SU-DHL-6 (cell line): ENCODE data around the gene UCP2.

Source experiments
- EZH2phosphoT487 ChIP-seq: fragments of 200-600 bp; sonication (generic), shearing (Covaris generic); conservative IDR thresholded peaks from 2 replicates; pipeline ENCODE4 v1.6.1; 2018; ENCODE audit warnings: mild to moderate bottlenecking, antibody characterized with exemption, low read length, moderate library complexity, mixed read lengths
- TF ChIP-seq, protein P1 (sequence below): fragments of 200-600 bp; sonication (generic); IDR thresholded peaks from one replicate; pipeline ENCODE4 v1.5.1; 2017; ENCODE audit warnings: antibody characterized with exemption, mild to moderate bottlenecking, low read length, moderate library complexity; ENCODE audit not compliant: insufficient read depth, poor library complexity, severe bottlenecking

DNA sequence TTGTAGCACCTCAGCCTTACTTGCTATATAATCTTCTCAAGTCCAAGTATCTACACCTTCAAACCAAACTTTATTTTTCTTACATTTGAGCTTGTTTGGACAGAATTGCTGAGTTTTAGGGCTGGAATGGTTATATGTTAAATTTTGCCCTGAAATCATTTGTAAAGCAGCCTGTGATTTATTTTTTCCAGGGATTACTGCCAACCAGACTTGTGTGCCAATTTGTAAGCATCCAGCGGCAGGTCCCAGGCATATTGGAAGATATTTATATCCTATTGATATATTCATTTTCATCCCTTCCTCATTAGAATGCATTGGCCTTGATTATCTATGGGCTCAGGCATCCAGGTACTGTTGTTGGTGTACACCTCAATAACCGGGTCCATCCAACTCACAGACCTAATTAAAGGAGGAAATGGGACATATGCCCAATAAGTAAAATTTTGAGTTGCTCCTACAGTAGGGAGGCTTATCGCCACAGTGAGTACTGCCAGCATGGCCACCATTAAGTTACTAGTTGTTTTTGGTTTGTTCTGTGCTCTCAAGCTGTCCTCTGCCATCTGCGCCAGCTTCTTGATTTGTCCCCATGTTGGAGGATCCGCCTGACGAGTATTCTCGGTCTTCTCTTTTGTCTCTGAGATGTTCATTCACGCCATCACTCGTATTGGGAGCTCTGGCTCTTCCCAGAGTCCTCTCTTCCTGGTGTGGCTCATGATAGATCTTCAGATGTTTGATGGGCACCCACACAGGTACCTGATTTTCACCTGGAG, 41.7 kb downstream of the UCP2 start:
- TF ChIP-seq, protein P1, sequence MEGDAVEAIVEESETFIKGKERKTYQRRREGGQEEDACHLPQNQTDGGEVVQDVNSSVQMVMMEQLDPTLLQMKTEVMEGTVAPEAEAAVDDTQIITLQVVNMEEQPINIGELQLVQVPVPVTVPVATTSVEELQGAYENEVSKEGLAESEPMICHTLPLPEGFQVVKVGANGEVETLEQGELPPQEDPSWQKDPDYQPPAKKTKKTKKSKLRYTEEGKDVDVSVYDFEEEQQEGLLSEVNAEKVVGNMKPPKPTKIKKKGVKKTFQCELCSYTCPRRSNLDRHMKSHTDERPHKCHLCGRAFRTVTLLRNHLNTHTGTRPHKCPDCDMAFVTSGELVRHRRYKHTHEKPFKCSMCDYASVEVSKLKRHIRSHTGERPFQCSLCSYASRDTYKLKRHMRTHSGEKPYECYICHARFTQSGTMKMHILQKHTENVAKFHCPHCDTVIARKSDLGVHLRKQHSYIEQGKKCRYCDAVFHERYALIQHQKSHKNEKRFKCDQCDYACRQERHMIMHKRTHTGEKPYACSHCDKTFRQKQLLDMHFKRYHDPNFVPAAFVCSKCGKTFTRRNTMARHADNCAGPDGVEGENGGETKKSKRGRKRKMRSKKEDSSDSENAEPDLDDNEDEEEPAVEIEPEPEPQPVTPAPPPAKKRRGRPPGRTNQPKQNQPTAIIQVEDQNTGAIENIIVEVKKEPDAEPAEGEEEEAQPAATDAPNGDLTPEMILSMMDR = no peak
- TF ChIP-seq EZH2phosphoT487 = no peak
